Astrocyte (in vitro differentiated cells and primary cell): Measurements from ENCODE around the gene TNRC18. TPM values are rescaled to one million over a fixed set of nuclear protein-coding genes. Genes with fewer than 3 reads are reported as not detected.
"Not testable (repeated sequence)": the region's sequence is repeated elsewhere in the genome, so short reads cannot be mapped to it uniquely, and the experiment has no call there.

Source experiments
- DNase-seq: peaks from one replicate; pipeline ENCODE4 v3.0.0-alpha.2; 2010; ENCODE audit warnings: low read depth
- FAIRE-seq: peaks from 2 replicates; lab custom pipeline; 2011; peaks lifted over from hg19 to GRCh38; lab: Jason Lieb, UNC
- H2AFZ ChIP-seq: 2 replicates; pipeline ENCODE4 v1.6.0; 2012; ENCODE audit warnings: low read depth, low read length, inconsistent platforms
- H3K27ac ChIP-seq: 2 replicates; pipeline ENCODE4 v1.5.1; 2011; ENCODE audit warnings: low read depth, low read length, inconsistent platforms
- H3K27me3 ChIP-seq: 2 replicates; pipeline ENCODE4 v1.6.0; 2011; ENCODE audit warnings: low read length, inconsistent platforms; ENCODE audit not compliant: insufficient read depth
- H3K36me3 ChIP-seq: 2 replicates; pipeline ENCODE4 v1.5.1; 2011; ENCODE audit warnings: low read length, inconsistent platforms; ENCODE audit not compliant: insufficient read depth
- H3K4me1 ChIP-seq: 2 replicates; pipeline ENCODE4 v1.5.1; 2011; ENCODE audit warnings: low read length, inconsistent platforms; ENCODE audit not compliant: insufficient read depth
- H3K4me2 ChIP-seq: 2 replicates; pipeline ENCODE4 v1.6.0; 2012; ENCODE audit warnings: low read length, inconsistent platforms
- H3K4me3 ChIP-seq: 2 replicates; pipeline ENCODE4 v1.5.1; 2011; ENCODE audit warnings: low read depth, mild to moderate bottlenecking, low read length, inconsistent platforms; ENCODE audit not compliant: insufficient read depth
- H3K79me2 ChIP-seq: 2 replicates; pipeline ENCODE4 v1.6.0; 2012; ENCODE audit warnings: mild to moderate bottlenecking, low read length, inconsistent platforms; ENCODE audit not compliant: insufficient read depth
- H3K9ac ChIP-seq: 2 replicates; pipeline ENCODE4 v1.6.0; 2012; ENCODE audit warnings: mild to moderate bottlenecking, low read length, inconsistent platforms
- H3K9me3 ChIP-seq: 2 replicates; pipeline ENCODE4 v1.5.1; 2012; ENCODE audit warnings: low read depth, mild to moderate bottlenecking, low read length, inconsistent platforms; ENCODE audit not compliant: insufficient read depth
- H4K20me1 ChIP-seq: 2 replicates; pipeline ENCODE4 v1.6.0; 2012; ENCODE audit warnings: low read length, inconsistent platforms; ENCODE audit not compliant: insufficient read depth
- H3K27ac Mint-ChIP-seq: one replicate; pipeline ENCODE4 v1.8.0; 2021; ENCODE audit warnings: mild to moderate bottlenecking, mixed read lengths; ENCODE audit not compliant: unreplicated experiment
- H3K27me3 Mint-ChIP-seq: one replicate; pipeline ENCODE4 v1.8.0; 2021; ENCODE audit warnings: low read depth, mixed read lengths; ENCODE audit not compliant: unreplicated experiment
- H3K36me3 Mint-ChIP-seq: one replicate; pipeline ENCODE4 v1.8.0; 2021; ENCODE audit warnings: low read depth, mixed read lengths; ENCODE audit not compliant: unreplicated experiment
- H3K4me1 Mint-ChIP-seq: one replicate; pipeline ENCODE4 v1.8.0; 2021; ENCODE audit warnings: low read depth, mixed read lengths; ENCODE audit not compliant: unreplicated experiment
- H3K4me3 Mint-ChIP-seq: one replicate; pipeline ENCODE4 v1.8.0; 2021; ENCODE audit warnings: mild to moderate bottlenecking, moderate library complexity, mixed read lengths; ENCODE audit not compliant: unreplicated experiment
- H3K9me3 Mint-ChIP-seq: one replicate; pipeline ENCODE4 v1.8.0; 2021; ENCODE audit warnings: mild to moderate bottlenecking, mixed read lengths; ENCODE audit not compliant: unreplicated experiment
- CTCF ChIP-seq: IDR thresholded peaks from 2 replicates; pipeline ENCODE4 v1.5.1; 2011; ENCODE audit warnings: low read depth, mild to moderate bottlenecking, inconsistent platforms, low read length, moderate library complexity; ENCODE audit not compliant: insufficient read depth
- EZH2 ChIP-seq: IDR thresholded peaks from 2 replicates; pipeline ENCODE4 v1.6.1; 2012; ENCODE audit warnings: mild to moderate bottlenecking, low read length, inconsistent platforms; ENCODE audit not compliant: insufficient read depth
- total RNA-seq: library from RNA; stranded (reverse); gene quantifications from 2 replicates; pipeline ENCODE4 v1.2.1, GENCODE V29; 2021

The TNRC18 gene
- total RNA-seq, 1 donor from 2014 or later: 84.3 TPM

- H3K4me3 ChIP-seq: no peak within 1 kb of the TSS
- H3K36me3 Mint-ChIP-seq: peaks cover 2% of the 10 kb centered on the region
- no peaks in the 10 kb centered on the region for H3K9me3 Mint-ChIP-seq
- no peaks in the 10 kb centered on the region for H3K27me3 ChIP-seq
- DNase-seq: no peak
- H2AFZ ChIP-seq: no peak within 1 kb of the TSS
- no peak within 1 kb of the TSS for H3K27ac Mint-ChIP-seq
- peaks cover 22% of the 10 kb centered on the region for H3K27me3 Mint-ChIP-seq
- peak within 1 kb of the TSS; percentile 80 for H3K4me2 ChIP-seq
- H3K4me3 Mint-ChIP-seq: no peak within 1 kb of the TSS
- peaks cover 2% of the 10 kb centered on the region for H3K4me1 Mint-ChIP-seq
- TF ChIP-seq CTCF: no peak
- no peak for TF ChIP-seq EZH2
- H3K9ac ChIP-seq: no peak within 1 kb of the TSS
- H3K27ac ChIP-seq: no peak within 1 kb of the TSS
- H4K20me1 ChIP-seq: peaks cover 6% of the 10 kb centered on the region
- no peaks in the 10 kb centered on the region for H3K79me2 ChIP-seq
- no peak for FAIRE-seq
- no peaks in the 10 kb centered on the region for H3K36me3 ChIP-seq
- H3K4me1 ChIP-seq: no peaks in the 10 kb centered on the region
- no peaks in the 10 kb centered on the region for H3K9me3 ChIP-seq
These were observed 140.9 kb downstream of the TNRC18 start, which contains the start of gene SLC29A4 for GRCh38 chr7:5282543-5283316. SLC29A4 (plus strand) TSS chr7:5282943; CDS start chr7:5287817, 4,874 bp downstream.

GRCh38 chr7:5281598-5282500, 141.8 kb downstream of the TNRC18 start:
- not testable (repeated sequence) for DNase-seq, H3K4me3 ChIP-seq, H3K79me2 ChIP-seq, FAIRE-seq, H3K9ac ChIP-seq, H3K27me3 ChIP-seq, H3K9me3 ChIP-seq, H3K4me1 ChIP-seq, H3K9me3 Mint-ChIP-seq, H3K4me1 Mint-ChIP-seq, H3K27ac Mint-ChIP-seq, H3K36me3 ChIP-seq, H2AFZ ChIP-seq, H3K27ac ChIP-seq, H3K4me2 ChIP-seq, H3K36me3 Mint-ChIP-seq, H4K20me1 ChIP-seq
- peaks cover 22% of the 10 kb centered on the region for H3K27me3 Mint-ChIP-seq
- H3K4me3 Mint-ChIP-seq: peak overlapping the region; percentile 40

GRCh38 chr7:5279734-5280133, 143.9 kb downstream of the TNRC18 start:
- Histone ChIP-seq H3K4me1 (no peaks in the 10 kb centered on the region), H3K27ac (no peak overlapping the region), H2AFZ (no peak overlapping the region), H3K79me2 (no peaks in the 10 kb centered on the region), H3K36me3 (no peaks in the 10 kb centered on the region), H3K4me3 (no peak overlapping the region), H3K9ac (no peak overlapping the region), H3K4me2 (no peak overlapping the region), H3K27me3 (no peaks in the 10 kb centered on the region), H4K20me1 (peaks cover 5% of the 10 kb centered on the region), H3K9me3 (no peaks in the 10 kb centered on the region)
- FAIRE-seq: no peak
- Mint-ChIP-seq H3K27me3 (peaks cover 28% of the 10 kb centered on the region), H3K9me3 (peaks cover under 1% of the 10 kb centered on the region), H3K27ac (no peak overlapping the region), H3K36me3 (no peaks in the 10 kb centered on the region), H3K4me3 (no peak overlapping the region), H3K4me1 (peaks cover 2% of the 10 kb centered on the region)
- no peak for DNase-seq
- no peak for TF ChIP-seq CTCF
- TF ChIP-seq EZH2: no peak
